ENCODE measurements around the gene IQGAP1. TPM values are rescaled to one million over a fixed set of nuclear protein-coding genes. Genes with fewer than 3 reads are reported as not detected.
A peak's percentile ranks its signal among the peaks of the same experiment; 100 is the strongest.

The IQGAP1 gene
- total and polyA plus RNA-seq, 9 of the 15 experiments (the other 6 are each of a cell fraction or from before 2014, with no cell fraction given) = 37.6 to 143 (median 77.7) TPM

DNA sequence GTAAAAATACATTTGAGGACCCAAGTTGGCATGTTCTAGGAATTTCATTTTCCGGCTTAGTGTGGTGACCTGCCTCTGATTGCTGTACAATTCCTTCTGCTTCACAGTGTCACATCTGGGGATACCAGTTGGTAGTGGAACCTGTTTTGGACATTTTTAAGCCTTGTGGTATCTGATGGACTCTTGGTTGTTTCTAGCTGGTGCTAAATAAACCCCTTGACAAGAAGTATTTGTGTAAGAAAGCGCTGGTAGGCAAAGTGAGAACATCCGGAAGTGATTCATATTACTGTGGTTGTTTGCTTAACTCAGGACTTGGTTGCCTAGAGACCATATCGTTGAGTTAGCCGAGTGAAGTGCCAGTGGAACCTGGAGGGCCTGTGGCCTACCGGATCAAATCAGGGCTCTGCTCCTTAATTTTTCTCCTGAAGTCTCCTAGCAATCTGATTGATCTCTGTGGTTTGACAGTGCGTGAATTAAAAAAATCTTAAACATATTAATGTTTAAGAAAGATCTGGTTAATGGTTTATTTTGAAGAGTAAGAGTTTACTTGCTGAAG, 12.8 kb downstream of the IQGAP1 start (continued):
- TF ChIP-seq, protein P1, sequence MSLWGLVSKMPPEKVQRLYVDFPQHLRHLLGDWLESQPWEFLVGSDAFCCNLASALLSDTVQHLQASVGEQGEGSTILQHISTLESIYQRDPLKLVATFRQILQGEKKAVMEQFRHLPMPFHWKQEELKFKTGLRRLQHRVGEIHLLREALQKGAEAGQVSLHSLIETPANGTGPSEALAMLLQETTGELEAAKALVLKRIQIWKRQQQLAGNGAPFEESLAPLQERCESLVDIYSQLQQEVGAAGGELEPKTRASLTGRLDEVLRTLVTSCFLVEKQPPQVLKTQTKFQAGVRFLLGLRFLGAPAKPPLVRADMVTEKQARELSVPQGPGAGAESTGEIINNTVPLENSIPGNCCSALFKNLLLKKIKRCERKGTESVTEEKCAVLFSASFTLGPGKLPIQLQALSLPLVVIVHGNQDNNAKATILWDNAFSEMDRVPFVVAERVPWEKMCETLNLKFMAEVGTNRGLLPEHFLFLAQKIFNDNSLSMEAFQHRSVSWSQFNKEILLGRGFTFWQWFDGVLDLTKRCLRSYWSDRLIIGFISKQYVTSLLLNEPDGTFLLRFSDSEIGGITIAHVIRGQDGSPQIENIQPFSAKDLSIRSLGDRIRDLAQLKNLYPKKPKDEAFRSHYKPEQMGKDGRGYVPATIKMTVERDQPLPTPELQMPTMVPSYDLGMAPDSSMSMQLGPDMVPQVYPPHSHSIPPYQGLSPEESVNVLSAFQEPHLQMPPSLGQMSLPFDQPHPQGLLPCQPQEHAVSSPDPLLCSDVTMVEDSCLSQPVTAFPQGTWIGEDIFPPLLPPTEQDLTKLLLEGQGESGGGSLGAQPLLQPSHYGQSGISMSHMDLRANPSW (CRISPR knock-in tag; IDR thresholded peaks at IDR 0.05) = peak; percentile 77; the same call in 1 of the 2 replicates
- TF ChIP-seq RCOR1 (IDR thresholded peaks at IDR 0.05; ENCODE audit: borderline replicate concordance in 1 of 2, low read depth in 2 of 2, low read length in 2 of 2) = peak in 1 of 2 experiments; percentile 77; a peak in 1 of 4 replicates
- TF ChIP-seq CREM (IDR thresholded peaks at IDR 0.05; ENCODE audit: low read depth) = 0 out of 2 replicates have a peak, but pooled peaks have one; percentile 13
- no peak for TF ChIP-seq KAT8 (IDR thresholded peaks at IDR 0.05; ENCODE audit: low read depth)
- TF ChIP-seq WHSC1 (IDR thresholded peaks at IDR 0.05; ENCODE audit: low read length) = no peak
- TF ChIP-seq DDX20 (tag; IDR thresholded peaks at IDR 0.05; ENCODE audit: low read depth) = no peak
- TF ChIP-seq CBX3 (IDR thresholded peaks at IDR 0.05; ENCODE audit: borderline replicate concordance in 1 of 2, low read length in 2 of 2) = peak in 1 of 2 experiments; percentile 43; a peak in 1 of 3 replicates
- TF ChIP-seq GABPB1 (CRISPR knock-in tag; IDR thresholded peaks at IDR 0.05) = 0 out of 2 replicates have a peak, but pooled peaks have one; percentile 27
- no peak for TF ChIP-seq TARDBP (IDR thresholded peaks at IDR 0.05)
- TF ChIP-seq ZFX (CRISPR knock-in tag; IDR thresholded peaks at IDR 0.05) = peak; percentile 87
- TF ChIP-seq KDM1A (IDR thresholded peaks at IDR 0.05) = peak in 1 of 2 experiments; percentile 28
- no peak for TF ChIP-seq SRSF7 (optimal IDR thresholded peaks at IDR 0.05; ENCODE audit: low read depth, low read length)
- TF ChIP-seq GTF2E2 (tag; IDR thresholded peaks at IDR 0.05) = peak; percentile 69; the same call in 1 of the 2 replicates
- TF ChIP-seq ELF2 (CRISPR knock-in tag; IDR thresholded peaks at IDR 0.05) = no peak
- TF ChIP-seq, protein P2, sequence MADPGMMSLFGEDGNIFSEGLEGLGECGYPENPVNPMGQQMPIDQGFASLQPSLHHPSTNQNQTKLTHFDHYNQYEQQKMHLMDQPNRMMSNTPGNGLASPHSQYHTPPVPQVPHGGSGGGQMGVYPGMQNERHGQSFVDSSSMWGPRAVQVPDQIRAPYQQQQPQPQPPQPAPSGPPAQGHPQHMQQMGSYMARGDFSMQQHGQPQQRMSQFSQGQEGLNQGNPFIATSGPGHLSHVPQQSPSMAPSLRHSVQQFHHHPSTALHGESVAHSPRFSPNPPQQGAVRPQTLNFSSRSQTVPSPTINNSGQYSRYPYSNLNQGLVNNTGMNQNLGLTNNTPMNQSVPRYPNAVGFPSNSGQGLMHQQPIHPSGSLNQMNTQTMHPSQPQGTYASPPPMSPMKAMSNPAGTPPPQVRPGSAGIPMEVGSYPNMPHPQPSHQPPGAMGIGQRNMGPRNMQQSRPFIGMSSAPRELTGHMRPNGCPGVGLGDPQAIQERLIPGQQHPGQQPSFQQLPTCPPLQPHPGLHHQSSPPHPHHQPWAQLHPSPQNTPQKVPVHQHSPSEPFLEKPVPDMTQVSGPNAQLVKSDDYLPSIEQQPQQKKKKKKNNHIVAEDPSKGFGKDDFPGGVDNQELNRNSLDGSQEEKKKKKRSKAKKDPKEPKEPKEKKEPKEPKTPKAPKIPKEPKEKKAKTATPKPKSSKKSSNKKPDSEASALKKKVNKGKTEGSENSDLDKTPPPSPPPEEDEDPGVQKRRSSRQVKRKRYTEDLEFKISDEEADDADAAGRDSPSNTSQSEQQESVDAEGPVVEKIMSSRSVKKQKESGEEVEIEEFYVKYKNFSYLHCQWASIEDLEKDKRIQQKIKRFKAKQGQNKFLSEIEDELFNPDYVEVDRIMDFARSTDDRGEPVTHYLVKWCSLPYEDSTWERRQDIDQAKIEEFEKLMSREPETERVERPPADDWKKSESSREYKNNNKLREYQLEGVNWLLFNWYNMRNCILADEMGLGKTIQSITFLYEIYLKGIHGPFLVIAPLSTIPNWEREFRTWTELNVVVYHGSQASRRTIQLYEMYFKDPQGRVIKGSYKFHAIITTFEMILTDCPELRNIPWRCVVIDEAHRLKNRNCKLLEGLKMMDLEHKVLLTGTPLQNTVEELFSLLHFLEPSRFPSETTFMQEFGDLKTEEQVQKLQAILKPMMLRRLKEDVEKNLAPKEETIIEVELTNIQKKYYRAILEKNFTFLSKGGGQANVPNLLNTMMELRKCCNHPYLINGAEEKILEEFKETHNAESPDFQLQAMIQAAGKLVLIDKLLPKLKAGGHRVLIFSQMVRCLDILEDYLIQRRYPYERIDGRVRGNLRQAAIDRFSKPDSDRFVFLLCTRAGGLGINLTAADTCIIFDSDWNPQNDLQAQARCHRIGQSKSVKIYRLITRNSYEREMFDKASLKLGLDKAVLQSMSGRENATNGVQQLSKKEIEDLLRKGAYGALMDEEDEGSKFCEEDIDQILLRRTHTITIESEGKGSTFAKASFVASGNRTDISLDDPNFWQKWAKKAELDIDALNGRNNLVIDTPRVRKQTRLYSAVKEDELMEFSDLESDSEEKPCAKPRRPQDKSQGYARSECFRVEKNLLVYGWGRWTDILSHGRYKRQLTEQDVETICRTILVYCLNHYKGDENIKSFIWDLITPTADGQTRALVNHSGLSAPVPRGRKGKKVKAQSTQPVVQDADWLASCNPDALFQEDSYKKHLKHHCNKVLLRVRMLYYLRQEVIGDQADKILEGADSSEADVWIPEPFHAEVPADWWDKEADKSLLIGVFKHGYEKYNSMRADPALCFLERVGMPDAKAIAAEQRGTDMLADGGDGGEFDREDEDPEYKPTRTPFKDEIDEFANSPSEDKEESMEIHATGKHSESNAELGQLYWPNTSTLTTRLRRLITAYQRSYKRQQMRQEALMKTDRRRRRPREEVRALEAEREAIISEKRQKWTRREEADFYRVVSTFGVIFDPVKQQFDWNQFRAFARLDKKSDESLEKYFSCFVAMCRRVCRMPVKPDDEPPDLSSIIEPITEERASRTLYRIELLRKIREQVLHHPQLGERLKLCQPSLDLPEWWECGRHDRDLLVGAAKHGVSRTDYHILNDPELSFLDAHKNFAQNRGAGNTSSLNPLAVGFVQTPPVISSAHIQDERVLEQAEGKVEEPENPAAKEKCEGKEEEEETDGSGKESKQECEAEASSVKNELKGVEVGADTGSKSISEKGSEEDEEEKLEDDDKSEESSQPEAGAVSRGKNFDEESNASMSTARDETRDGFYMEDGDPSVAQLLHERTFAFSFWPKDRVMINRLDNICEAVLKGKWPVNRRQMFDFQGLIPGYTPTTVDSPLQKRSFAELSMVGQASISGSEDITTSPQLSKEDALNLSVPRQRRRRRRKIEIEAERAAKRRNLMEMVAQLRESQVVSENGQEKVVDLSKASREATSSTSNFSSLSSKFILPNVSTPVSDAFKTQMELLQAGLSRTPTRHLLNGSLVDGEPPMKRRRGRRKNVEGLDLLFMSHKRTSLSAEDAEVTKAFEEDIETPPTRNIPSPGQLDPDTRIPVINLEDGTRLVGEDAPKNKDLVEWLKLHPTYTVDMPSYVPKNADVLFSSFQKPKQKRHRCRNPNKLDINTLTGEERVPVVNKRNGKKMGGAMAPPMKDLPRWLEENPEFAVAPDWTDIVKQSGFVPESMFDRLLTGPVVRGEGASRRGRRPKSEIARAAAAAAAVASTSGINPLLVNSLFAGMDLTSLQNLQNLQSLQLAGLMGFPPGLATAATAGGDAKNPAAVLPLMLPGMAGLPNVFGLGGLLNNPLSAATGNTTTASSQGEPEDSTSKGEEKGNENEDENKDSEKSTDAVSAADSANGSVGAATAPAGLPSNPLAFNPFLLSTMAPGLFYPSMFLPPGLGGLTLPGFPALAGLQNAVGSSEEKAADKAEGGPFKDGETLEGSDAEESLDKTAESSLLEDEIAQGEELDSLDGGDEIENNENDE (IDR thresholded peaks at IDR 0.05; ENCODE audit: low read depth, low read length) = no peak
